HG02642 (cell line): ENCODE results near the gene FGFR1OP2.
A peak's percentile ranks its signal among the peaks of the same experiment; 100 is the strongest.
"Not testable (repeated sequence)": the region's sequence is repeated elsewhere in the genome, so short reads cannot be mapped to it uniquely, and the experiment has no call there.

Experiments
- ATAC-seq: cut with Tn5 transposase; IDR thresholded peaks from one replicate; pipeline ENCODE4 v1.9.1; 2021; ENCODE audit warnings: mild to moderate bottlenecking; ENCODE audit not compliant: unreplicated experiment, poor library complexity

Gene FGFR1OP2

GRCh38 chr12:26940516-26941214 is 2.4 kb downstream of the FGFR1OP2 start:
- ATAC-seq, result no peak

DNA sequence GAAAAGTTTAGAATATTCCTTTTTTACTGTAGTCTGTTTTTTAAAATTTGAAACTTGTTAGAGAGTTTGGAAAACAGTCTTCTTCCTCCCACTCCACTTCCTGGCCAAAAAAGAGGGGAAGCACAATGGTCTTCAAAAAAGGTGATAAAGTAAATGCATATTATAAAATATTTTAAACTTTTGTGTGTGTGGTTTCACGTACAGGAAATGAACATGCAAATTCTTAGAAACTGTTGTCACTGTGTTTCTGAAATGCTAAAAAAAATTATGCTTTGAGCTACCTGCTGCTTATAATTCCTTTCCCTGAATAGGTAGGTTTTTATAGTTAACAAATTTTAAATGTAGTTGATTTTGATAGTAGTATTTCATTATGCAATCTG is 2.9 kb downstream of the FGFR1OP2 start:
- ATAC-seq, result no peak

DNA sequence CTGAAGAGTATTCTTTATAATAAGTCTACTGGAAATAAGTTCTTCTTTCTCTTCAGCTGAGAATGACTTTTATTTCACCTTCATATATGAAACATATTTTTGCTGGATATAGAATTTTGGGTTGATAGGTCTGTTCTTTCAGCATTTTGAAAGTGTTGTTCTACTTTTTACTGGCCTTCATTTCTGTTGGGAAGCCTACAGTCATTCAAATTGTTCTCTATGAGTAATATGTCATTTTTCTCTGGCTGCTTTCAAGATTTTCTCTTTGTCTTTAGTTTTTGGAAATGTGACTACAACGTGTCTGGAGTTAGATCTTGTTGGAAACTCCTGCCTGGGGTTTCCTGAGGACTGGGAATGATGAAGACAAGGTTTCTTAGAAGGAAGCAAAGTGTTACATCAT is 10.0 kb downstream of the FGFR1OP2 start:
- no peak for ATAC-seq

DNA sequence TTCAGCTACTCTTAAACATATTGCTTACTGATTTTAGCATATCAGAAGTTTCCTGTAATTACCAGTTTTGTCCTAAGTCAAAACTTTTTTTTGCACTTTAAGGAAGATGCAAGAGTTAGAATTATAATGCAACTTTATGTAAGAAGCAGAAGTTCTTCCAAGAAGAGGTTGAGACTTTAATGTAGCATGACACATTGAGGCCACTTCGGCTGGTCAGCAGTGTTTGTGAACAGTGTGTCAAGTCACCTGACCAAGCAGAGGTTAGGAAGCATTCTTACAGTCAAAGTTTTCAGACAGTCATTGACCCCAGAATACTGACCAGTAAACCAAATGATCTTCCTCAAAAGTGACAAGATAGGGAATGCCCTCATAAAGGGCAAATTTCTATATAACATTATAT is 15.2 kb downstream of the FGFR1OP2 start:
- ATAC-seq, result no peak

DNA sequence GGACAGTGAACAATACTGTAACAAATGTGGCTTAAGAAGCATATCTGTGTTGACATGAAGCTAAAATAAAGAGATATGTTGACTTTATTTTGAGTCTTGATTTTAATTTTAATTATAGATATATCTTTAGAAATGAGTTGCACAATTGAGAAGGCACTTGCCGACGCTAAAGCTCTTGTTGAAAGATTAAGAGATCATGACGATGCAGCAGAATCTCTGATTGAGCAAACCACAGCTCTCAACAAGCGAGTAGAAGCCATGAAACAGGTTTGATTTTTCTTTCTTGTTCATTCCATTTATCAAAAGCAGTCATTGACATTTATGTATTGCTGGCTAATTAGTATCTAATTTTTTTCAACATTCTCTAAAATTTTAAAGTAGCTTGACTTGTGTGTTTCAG is 15.8 kb downstream of the FGFR1OP2 start:
- ATAC-seq, result no peak

DNA sequence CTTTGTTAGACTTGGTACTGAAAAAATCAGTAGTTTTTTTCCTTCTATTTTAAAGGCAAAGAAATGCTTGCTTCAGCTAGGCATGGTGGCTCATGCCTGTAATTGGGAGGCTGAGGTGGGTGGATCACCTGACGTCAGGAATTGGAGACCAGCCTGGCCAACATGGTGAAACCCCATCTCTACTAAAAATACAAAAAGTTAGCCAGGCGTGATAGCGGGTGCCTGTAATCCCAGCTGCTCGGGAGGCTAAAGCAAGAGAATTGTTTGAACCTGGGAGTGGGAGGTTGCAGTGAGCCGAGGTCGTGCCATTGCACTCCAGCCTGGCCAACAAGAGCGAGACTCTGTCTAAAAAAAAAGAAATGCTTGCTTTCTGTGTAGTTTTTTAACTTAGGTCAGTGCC is 23.1 kb downstream of the FGFR1OP2 start:
- ATAC-seq, result not testable (repeated sequence)

DNA sequence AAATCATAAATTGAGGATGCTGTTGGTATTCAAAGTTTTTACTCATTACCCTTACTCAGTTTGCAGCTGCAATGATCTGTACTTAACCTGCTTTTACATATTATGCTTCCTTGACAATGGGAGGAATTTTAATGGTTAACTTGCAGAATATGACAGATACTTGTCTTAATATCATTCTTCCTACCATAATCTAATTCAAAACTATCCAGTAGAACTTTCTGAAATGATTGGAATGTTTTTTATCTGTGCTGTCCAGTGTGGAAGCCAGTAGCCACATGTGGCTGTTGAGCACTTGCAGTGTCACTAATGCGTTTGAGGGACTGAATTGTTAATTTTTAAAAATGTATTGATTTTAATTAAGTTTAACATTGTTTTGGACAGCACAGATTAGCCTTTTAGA is 23.5 kb downstream of the FGFR1OP2 start:
- ATAC-seq, result no peak

- ATAC-seq, result no peak
Measured at GRCh38 chr12:26963413-26963812, 25.1 kb downstream of the FGFR1OP2 start.

DNA sequence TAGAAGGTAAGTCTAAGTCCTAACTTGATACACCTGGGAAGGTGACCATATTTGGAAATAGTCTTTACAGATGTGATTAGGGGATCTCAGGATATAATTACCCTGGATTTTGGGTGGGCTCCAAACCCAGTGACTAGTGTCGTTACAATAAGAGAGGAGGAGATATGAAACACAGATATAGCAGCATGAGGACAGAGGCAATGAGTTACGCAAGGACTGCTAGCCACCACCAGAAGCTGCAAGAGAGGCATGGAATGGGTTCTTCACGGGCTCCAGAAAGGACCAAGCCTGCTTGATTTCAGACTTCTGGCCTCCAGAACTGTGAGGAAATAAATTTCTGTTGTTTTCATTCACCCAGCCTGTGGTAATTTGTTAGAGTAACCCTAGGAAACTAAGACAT is 28.6 kb downstream of the FGFR1OP2 start:
- no peak for ATAC-seq

GRCh38 chr12:26970136-26970535 is 31.9 kb downstream of the FGFR1OP2 start:
- ATAC-seq, result no peak

- peak; percentile 98 for ATAC-seq
Measured at GRCh38 chr12:26971963-26972362, 33.7 kb downstream of the FGFR1OP2 start.

DNA sequence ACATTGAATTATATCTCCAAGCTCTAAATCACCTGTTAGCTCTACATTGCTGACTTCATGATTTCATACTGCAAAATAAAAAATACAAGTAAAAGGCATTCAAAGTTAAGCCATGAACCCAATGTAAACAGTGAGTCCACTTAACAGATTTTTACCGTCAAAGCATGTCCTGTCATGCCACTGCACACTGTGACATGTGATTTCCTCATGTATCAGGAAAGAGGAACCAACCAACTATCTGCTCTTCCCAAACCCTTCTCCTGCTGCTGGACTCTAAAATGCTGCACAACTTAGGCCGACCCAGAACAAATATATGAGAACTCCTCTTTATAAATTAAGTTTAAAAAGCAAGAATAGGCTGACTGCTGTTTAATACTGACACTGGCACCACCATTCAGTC is 38.4 kb downstream of the FGFR1OP2 start:
- ATAC-seq, result no peak

- ATAC-seq, result no peak
Measured at GRCh38 chr12:26978801-26979200, 40.5 kb downstream of the FGFR1OP2 start.

DNA sequence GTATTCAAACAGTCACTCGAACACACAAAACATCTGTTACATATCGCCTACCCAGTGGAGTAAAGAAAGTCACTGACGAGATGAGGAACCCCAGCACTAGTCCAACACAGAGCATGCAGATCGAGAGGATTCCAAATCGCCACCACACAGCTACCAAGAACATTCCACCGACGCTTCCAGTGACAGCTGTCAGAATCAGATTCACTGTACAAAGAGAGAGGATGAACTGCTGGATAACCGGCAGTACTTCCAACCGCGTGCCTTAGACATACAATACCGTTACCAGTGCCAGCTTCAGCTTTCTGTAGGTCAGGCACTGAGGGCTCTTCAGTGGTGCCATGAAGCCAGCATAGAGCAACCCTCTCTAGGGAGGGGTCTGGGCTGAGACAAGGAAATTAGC is 41.5 kb downstream of the FGFR1OP2 start:
- ATAC-seq, result no peak

GRCh38 chr12:26982866-26983265 is 44.6 kb downstream of the FGFR1OP2 start:
- ATAC-seq, result no peak

- no peak for ATAC-seq
Measured at GRCh38 chr12:26987634-26988424, 49.6 kb downstream of the FGFR1OP2 start.

DNA sequence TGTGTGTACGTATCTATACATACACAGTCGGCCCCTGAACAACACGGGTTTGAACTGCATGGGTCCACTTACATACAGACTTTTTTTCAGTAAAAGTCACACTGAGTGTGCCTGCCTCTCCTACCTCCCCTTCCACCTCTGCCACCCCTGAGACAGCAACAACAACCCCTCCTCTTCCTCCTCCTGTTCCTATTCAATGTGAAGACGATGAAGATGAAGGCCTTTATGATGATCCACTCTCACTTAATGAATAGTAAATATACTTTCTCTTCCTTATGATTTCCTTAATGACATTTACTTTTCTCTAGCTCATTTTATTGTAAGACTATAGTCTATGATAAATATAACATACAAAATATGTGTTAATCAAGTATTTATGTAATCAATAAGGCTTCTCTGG is 50.4 kb downstream of the FGFR1OP2 start:
- ATAC-seq, result no peak

DNA sequence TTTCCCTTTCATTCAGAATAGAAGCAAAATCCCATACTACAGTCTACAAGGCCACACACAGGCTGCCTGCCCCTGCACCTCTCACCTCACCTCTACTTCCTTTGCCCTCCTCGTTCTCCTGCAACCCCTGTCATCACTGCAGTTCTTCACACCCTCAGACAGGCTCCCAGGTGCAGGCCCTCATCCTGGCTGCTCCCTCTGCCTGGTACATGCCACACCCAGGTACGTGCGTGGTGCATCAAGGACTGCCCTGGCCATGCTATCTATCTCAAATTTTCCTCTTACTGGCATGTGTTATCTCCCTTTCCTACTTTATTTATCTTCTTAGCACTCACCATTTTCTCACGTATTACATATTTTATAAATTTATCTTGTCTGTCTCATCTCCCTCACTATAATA is 51.6 kb downstream of the FGFR1OP2 start:
- ATAC-seq, result no peak

- no peak for ATAC-seq
Measured at GRCh38 chr12:26991826-26992225, 53.6 kb downstream of the FGFR1OP2 start.

GRCh38 chr12:26994109-26994508 is 55.8 kb downstream of the FGFR1OP2 start:
- no peak for ATAC-seq

DNA sequence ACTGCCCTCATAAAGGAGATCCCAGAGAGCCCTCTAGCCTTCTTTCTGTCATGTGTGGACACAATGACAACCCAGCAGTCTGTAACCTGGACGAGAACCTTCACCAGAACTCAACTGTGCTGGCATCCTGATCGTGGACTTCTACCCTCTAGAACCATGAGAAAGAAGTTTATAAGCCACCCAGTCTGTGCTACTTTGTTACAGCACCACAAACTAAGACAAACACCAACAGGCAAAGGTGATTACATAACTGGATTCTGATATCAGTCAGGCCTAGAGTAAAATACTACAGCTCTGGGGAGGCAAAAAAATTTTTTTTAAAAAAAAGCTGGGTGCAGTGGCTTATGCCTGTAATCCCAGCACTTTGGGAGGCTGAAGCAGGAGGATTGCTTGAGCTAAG is 57.4 kb downstream of the FGFR1OP2 start:
- no peak for ATAC-seq

- ATAC-seq, result no peak
Measured at GRCh38 chr12:26997003-26997402, 58.7 kb downstream of the FGFR1OP2 start.
